ENCODE results near the gene MTLN.
"Not testable (repeated sequence)": the region's sequence is repeated elsewhere in the genome, so short reads cannot be mapped to it uniquely, and the experiment has no call there.

DNA sequence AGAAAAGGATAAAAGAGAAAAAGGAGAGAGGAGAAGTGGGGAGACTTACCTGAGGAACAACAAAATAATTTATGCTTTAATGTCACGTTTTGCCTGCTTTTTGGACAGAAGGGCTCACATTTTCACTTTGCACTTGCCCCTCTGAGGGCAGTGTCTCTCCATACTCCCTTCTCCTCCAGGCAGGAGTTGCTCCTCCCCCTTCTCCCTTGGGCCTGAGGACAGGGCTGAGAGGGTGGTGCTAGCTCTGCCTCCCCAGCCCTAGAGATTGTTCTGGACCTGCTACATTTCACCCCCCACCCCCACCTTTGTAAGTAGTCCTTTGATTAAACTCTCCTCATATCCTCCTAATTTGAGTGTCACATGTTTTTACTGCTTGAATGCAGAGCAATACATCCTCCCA is 17.5 kb upstream of the MTLN start:
- TF ChIP-seq, protein P1, sequence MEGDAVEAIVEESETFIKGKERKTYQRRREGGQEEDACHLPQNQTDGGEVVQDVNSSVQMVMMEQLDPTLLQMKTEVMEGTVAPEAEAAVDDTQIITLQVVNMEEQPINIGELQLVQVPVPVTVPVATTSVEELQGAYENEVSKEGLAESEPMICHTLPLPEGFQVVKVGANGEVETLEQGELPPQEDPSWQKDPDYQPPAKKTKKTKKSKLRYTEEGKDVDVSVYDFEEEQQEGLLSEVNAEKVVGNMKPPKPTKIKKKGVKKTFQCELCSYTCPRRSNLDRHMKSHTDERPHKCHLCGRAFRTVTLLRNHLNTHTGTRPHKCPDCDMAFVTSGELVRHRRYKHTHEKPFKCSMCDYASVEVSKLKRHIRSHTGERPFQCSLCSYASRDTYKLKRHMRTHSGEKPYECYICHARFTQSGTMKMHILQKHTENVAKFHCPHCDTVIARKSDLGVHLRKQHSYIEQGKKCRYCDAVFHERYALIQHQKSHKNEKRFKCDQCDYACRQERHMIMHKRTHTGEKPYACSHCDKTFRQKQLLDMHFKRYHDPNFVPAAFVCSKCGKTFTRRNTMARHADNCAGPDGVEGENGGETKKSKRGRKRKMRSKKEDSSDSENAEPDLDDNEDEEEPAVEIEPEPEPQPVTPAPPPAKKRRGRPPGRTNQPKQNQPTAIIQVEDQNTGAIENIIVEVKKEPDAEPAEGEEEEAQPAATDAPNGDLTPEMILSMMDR (conservative IDR thresholded peaks at IDR 0.05 in 1 of 2, IDR thresholded peaks at IDR 0.05 in 1 of 2; ENCODE audit: low read depth in 1 of 2, low read length in 2 of 2), result not testable (repeated sequence)
- TF ChIP-seq EZH2 (IDR thresholded peaks at IDR 0.05; ENCODE audit: low read length, missing control alignments), result not testable (repeated sequence)

Measured in fibroblast of lung (primary cell).